Fibroblast of villous mesenchyme (primary cell): ENCODE results near the gene CDK3. TPM values are rescaled to one million over a fixed set of nuclear protein-coding genes. Genes with fewer than 3 reads are reported as not detected.

ENCODE experiments used
- DNase-seq: peaks from one replicate; pipeline ENCODE4 v3.0.0-alpha.2; 2010; ENCODE audit warnings: low read depth
- H3K4me3 ChIP-seq: 2 replicates; pipeline ENCODE4 v1.5.1; 2011; ENCODE audit warnings: low read depth, mild to moderate bottlenecking, low read length
- total RNA-seq: library from RNA; depleted of rRNA; stranded (reverse); fragments of >200 nt; gene quantifications from 2 replicates; pipeline ENCODE4 v1.2.3, GENCODE V29; 2012
- TF ChIP-seq, protein P1 (sequence below): IDR thresholded peaks from 2 replicates; pipeline ENCODE4 v1.5.1; 2012; ENCODE audit warnings: low read depth, mild to moderate bottlenecking, low read length; ENCODE audit not compliant: insufficient read depth

The CDK3 gene
- total RNA-seq, 1 donor = 2.2 TPM

DNA sequence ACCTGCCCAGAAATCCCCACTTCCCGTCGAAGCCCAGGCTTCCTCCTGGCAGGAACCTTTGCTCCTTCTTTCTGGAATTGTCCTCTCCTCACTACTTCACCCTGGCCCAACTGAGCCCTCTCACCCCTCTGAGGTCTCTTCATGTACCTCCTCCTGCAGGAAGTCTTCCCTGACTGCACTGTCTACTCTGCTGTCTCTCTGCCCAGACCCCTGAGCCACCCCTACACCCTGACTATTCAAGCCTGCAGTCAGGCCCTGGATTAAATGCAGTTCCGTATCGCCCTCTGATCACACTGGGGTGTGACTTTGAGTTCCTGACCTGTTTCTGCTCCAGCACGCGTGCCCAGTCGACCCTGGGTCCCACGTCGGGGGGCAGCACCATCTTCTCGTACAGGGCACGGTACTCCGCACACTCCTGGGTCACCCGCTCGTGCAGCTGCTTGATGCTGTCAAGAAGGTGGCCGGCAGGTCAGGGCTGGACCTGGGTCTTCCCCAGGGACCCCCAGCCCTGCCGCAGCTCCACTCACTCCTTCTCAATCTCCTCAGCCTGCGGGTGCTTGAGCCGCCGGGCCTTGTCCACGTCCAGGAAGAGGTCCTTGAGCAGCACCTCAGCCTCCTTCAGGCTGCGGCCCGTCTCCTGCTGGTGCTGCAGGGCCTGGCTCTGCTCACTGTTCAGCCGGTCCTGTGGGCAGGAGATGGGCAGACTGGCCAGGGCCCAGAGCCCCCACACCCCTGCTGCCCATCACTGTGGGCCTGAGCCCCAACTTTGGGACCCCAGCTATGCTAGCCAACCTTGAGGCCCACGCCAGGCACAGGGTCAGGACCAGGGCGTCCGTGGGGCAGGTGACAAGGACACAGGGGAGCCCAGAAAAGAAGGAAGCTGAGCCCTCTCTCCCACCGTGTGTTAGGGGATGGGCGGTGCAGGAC is 22.6 kb downstream of the CDK3 start:
- DNase-seq = no peak
- TF ChIP-seq, protein P1, sequence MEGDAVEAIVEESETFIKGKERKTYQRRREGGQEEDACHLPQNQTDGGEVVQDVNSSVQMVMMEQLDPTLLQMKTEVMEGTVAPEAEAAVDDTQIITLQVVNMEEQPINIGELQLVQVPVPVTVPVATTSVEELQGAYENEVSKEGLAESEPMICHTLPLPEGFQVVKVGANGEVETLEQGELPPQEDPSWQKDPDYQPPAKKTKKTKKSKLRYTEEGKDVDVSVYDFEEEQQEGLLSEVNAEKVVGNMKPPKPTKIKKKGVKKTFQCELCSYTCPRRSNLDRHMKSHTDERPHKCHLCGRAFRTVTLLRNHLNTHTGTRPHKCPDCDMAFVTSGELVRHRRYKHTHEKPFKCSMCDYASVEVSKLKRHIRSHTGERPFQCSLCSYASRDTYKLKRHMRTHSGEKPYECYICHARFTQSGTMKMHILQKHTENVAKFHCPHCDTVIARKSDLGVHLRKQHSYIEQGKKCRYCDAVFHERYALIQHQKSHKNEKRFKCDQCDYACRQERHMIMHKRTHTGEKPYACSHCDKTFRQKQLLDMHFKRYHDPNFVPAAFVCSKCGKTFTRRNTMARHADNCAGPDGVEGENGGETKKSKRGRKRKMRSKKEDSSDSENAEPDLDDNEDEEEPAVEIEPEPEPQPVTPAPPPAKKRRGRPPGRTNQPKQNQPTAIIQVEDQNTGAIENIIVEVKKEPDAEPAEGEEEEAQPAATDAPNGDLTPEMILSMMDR = no peak
- H3K4me3 ChIP-seq = no peak overlapping the region

DNA sequence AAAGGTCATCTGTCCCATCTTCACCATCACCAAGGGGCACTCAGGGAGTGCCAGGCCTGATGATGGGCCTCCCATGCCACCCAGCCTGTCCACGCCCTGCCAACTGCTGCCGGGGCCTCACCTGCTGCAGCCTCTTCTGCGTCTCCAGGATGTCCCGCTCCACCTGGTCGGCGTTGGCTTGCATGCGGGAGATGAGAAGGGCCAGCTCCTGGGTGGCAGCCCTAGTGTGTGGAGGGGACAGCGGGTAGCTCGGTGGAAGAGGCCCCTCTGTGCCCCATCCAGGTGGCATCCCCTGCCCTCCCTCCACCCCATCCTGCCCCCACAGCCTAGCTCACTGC is 23.2 kb downstream of the CDK3 start:
- TF ChIP-seq, protein P1 = no peak
- H3K4me3 ChIP-seq = no peak overlapping the region
- no peak for DNase-seq

DNA sequence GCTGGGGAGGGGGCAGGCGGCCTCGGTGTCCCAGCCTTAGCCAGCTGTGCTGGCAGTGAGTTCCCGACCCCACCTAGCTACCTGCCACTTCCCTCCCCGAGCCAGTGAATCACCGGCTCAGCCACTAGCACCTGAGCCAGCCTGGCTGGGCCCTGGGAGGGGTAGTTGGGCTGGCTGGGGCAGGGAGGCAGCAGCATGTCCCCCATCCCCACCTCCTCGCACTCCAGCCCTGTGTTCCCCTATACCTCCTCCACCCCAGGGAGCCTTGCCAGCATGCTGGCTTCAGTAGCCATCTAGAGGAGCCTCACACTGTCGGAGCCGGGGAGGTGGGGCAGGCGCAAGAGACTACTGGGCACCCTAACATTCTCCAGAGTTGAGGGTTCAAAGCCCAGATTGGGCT is 23.7 kb downstream of the CDK3 start:
- no peak overlapping the region for H3K4me3 ChIP-seq
- TF ChIP-seq, protein P1 = no peak
- DNase-seq = no peak

DNA sequence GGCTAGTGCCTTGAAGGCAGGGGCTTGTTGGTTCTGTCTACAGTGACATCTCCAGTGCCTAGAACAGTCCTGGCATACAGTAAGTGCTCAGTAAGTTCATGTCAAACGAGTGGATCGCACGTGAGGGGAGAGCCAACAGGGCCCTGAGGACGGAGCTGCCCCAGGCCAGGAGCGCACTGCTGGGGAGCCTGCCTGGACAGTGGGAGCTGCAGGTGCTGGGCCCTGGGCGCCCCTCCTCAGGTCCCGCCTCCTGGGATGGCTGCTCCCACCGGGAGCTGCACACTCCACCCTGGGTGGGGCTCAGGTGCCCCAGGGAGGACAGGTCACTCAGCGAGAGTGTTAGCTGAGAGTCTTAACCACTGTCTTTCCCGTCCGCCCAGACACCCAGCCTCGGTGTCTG is 24.6 kb downstream of the CDK3 start:
- TF ChIP-seq, protein P1 = no peak
- no peak for DNase-seq
- H3K4me3 ChIP-seq = no peak overlapping the region

DNA sequence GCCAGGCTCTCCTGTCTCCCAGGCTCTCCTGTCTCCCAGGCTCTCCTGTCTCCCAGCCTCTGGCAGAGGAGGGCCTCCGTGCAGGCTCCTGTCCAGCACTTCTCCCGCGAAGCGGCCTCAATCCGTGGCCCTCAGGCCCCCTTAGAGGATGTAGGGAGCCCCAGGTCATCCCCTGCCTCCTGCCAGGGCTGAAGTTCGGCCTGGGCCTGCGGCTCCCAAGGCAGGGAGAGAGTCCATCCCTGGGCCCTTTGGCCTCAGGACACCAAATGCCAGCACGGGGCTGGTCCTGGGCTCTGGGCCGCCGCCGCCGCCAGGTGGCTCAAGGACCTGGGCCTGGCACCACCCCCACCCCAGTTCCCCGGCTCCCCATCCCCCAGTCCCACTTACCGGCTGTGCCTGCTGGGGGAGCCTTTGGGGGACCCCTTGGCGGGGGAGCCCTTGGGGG is 26.1 kb downstream of the CDK3 start:
- DNase-seq = no peak
- TF ChIP-seq, protein P1 = no peak
- H3K4me3 ChIP-seq = no peak overlapping the region

DNA sequence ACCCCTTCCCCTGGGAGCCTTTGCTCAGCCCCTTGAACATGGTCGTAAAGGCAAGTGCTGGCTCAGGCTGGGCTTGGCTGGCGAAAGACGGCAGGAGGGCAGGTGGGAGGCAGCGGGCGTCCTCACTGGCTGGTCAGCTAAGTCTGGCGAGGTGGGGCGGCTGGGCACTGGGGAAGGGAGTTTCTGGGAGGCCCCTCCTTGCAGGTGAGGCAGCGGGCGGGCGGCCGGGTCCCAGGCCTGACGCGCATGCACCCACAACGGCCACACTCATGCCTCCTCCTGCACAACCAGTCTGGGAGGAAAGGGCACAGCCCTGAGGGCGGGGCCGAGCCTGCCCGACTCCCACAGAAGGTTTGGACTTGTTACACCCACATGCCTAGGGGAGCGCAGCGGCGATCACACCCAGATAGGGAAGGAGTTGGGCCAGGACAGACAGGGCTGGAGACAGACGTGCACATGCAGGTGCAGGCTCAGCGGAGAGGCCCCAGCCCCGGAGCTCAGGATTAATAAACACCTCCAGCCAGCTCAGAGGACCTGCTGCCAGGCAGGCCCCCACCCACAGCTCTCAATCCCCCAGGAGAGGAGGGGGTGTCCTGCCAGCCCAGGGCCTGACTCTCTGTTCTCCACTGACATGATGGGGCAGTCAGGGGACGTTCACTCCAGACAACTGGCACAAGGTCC is 26.6 kb downstream of the CDK3 start, which contains the start of gene EVPL:
TSS of gene EVPL (minus strand) at position 148 of the 681 bp plus-strand sequence. CDS start at position 40, 108 bp downstream.
- TF ChIP-seq, protein P1 = no peak
- no peak within 1 kb of the TSS for H3K4me3 ChIP-seq
- DNase-seq = no peak
